ENCODE results near the gene TMEM72. TPM values are rescaled to one million over a fixed set of nuclear protein-coding genes. Genes with fewer than 3 reads are reported as not detected.

The TMEM72 gene
- total RNA-seq, 2 donors from 2014 or later: 14.5 to 17.6 TPM

- intact Hi-C loops (cut with DNase I): no loop called here
- H3K27ac ChIP-seq: no peak overlapping the region
- H3K36me3 ChIP-seq: no peaks in the 10 kb centered on the region
- no peaks in the 10 kb centered on the region for H3K4me1 ChIP-seq
- no peak overlapping the region for H3K9ac ChIP-seq (ENCODE audit: low read depth in 2 of 2, low read length in 2 of 2)
- no peak overlapping the region for H3K4me3 ChIP-seq
- no peak for DNase-seq
- TF ChIP-seq CTCF (IDR thresholded peaks at IDR 0.05): no peak
- H3K9me3 ChIP-seq: no peaks in the 10 kb centered on the region
- H3K27me3 ChIP-seq: no peaks in the 10 kb centered on the region
Observed at GRCh38 chr10:44927352-44927751, 16.2 kb downstream of the TMEM72 start.

DNA sequence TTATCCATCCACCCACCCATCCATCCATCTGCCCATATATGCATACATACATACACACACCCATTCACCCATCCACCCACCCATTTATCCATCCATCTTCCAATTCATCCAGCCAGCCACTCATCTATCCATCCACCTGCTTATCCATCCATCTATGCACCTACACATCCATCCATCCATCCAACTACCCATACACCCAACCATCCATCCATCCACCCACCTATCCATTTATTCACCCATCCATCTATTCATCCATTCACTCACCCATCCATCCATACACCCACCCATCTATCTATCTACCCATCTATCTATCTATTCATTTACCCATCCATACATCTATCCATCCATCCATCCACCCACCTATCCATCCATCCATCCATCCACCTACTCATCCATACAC lies 17.3 kb downstream of the TMEM72 start:
- H3K4me1 ChIP-seq: no peaks in the 10 kb centered on the region
- H3K36me3 ChIP-seq: no peaks in the 10 kb centered on the region
- no peak for DNase-seq
- H3K27me3 ChIP-seq: no peaks in the 10 kb centered on the region
- no peak overlapping the region for H3K4me3 ChIP-seq
- no peak overlapping the region for H3K27ac ChIP-seq
- intact Hi-C loops (cut with DNase I): no loop called here
- no peaks in the 10 kb centered on the region for H3K9me3 ChIP-seq
- TF ChIP-seq CTCF (IDR thresholded peaks at IDR 0.05): no peak
- no peak overlapping the region for H3K9ac ChIP-seq (ENCODE audit: low read depth in 2 of 2, low read length in 2 of 2)

DNA sequence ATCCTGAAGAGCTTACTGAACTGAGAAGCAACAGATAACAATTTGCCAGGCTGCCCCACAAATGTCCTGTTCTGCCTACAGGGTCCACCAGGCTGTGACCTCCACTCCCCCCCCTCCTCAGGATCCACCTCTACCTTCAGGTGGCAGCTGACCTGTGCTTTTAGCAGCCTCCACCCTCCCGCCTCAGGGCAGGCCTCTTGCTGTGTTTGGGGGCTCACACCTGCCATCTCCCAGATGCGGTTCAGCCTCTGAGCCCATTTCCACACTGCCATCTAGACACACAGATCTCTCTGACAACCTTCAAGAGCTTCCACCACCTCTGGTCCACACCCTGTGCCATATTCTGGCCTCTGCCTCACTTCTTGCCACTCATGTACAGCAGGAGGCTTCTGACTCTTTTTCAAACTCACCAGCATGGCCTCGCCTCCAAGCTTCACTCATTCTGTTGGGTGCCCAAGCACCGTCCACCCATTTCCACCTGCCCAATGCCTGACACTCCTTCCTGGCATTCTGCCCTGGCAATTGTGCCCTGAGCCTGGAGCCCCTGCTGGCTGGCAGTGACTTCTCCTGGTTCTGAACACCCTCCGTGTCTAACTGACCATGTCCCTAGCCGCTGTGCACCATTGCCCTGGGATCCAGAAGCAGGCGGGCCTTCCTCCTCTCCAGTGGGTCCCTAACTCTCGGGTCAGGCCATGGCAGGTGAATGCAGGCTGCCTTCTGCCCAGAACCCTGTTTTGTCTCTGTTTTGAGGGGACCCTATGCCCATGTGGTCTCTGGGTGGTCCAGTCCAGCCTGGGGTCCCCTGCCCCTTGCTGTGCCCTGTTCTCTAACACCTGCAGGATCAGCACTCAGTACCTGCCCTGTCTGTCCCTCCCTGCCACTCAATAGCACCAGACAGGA lies 18.5 kb downstream of the TMEM72 start:
- intact Hi-C loops (cut with DNase I): no loop called here
- H3K9ac ChIP-seq (ENCODE audit: low read depth in 2 of 2, low read length in 2 of 2): no peak overlapping the region
- no peak for DNase-seq

DNA sequence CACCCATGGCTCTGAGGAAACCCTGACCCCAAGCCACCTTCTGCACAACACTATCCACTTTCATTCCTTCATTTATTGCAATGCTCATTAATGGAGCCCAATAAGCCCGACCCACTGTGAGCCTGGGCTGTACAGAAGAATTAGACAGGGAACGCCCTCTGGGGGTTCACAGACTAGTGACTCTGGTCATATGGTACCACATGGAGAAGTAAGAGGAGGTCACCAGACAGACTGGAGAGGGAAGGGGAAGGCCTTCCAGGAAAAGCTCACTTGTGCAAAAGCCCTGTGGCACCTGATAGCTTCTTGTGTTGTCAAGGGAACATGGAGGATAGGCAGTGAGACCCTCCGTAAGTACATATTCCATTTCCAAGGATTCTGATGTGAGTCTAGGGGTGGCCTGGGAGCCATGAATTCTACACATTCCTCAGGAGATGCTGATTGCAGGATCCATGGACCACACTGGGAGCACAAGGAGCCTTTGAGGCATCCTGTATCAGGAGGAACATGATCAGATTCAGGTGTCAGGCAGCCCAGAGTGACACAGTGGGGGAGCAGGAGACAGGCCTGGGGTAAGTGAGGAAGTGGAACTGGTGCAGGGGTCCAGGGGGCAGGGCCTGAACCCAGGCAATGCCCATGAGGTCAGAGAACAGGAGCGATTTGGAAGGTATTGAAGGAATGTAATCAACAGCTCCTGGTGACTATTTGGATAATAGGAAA lies 19.9 kb downstream of the TMEM72 start:
- no peak for TF ChIP-seq CTCF (IDR thresholded peaks at IDR 0.05)
- Histone ChIP-seq H3K27me3 (no peaks in the 10 kb centered on the region), H3K27ac (no peak overlapping the region), H3K9me3 (no peaks in the 10 kb centered on the region), H3K4me3 (no peak overlapping the region), H3K4me1 (no peaks in the 10 kb centered on the region), H3K36me3 (no peaks in the 10 kb centered on the region), H3K9ac (ENCODE audit: low read depth in 2 of 2, low read length in 2 of 2) (no peak overlapping the region)
- DNase-seq: no peak
- intact Hi-C loops (cut with DNase I): no loop called here

More for the DNA sequence above, 18.5 kb downstream of the TMEM72 start:
- TF ChIP-seq CTCF (IDR thresholded peaks at IDR 0.05): no peak
- Histone ChIP-seq H3K27me3 (no peaks in the 10 kb centered on the region), H3K4me1 (no peaks in the 10 kb centered on the region), H3K27ac (no peak overlapping the region), H3K36me3 (no peaks in the 10 kb centered on the region), H3K9me3 (no peaks in the 10 kb centered on the region), H3K4me3 (no peak overlapping the region)

DNA sequence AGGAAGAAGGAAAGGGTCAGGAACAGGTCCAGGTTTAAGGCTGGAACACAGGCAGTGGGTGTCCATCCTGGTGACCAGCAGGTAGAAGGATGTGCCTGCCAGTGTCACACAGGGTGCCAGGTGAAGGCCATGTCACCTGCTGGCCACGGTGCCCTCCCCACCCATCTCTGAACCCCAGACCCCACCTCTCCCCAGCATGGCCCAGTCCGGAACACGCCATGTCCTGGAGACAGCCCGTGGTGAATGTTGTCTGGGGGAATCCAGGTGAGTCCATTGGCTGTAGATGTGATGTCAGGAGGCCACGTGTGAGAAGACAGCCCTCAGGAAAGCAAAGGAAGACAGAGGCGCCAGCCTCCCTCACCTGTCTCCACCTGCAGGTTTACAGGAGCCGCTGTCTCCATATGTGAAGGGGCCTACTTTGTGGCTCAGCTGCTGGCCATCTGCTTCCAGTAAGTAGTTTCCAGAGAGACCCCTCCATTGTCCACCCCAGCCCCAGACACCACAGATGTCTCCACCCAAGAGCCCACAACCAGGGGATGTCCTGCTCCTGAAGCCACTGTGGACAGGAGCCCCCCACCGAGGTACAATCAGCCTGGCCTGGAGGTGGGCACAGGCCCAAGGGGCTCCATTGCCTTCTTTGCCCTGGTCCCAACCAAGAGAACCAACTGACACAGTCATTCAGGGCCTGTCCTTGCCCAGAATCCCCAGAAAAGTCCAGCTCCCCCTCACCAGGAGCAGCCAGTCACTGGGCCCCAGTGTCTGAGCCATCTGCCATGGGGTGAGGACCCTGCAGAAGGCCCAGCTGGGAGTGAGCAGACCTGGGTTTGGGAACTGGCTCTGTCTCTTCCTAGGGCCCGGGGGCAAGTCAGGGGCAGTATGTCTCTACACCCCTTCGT lies 20.7 kb downstream of the TMEM72 start:
- no peak for DNase-seq
- no peak overlapping the region for H3K9ac ChIP-seq (ENCODE audit: low read depth in 2 of 2, low read length in 2 of 2)
- intact Hi-C loops (cut with DNase I): loop anchor here (2.0 kb wide), 1 partner anchor 43 kb away; no protein-coding TSS in a partner anchor
- H3K27me3 ChIP-seq: no peaks in the 10 kb centered on the region
- no peaks in the 10 kb centered on the region for H3K36me3 ChIP-seq
- no peak overlapping the region for H3K27ac ChIP-seq
- H3K4me1 ChIP-seq: no peaks in the 10 kb centered on the region
- no peak overlapping the region for H3K4me3 ChIP-seq
- no peak for TF ChIP-seq CTCF (IDR thresholded peaks at IDR 0.05)
- no peaks in the 10 kb centered on the region for H3K9me3 ChIP-seq
